OCI-LY3 (cell line): ENCODE data around the gene ADRB2.

ENCODE experiments used
- CTCF ChIP-seq: fragments of 200-600, 300-600 bp; sonication (generic); IDR thresholded peaks from 2 replicates; pipeline ENCODE4 v1.5.1; 2014; ENCODE audit warnings: antibody characterized with exemption, low read length, low read depth
- EZH2phosphoT487 ChIP-seq: fragments of 200-600 bp; shearing (Covaris generic); IDR thresholded peaks from 2 replicates; pipeline ENCODE4 v1.6.1; 2018; ENCODE audit warnings: antibody characterized with exemption, mixed run types, low read depth

DNA sequence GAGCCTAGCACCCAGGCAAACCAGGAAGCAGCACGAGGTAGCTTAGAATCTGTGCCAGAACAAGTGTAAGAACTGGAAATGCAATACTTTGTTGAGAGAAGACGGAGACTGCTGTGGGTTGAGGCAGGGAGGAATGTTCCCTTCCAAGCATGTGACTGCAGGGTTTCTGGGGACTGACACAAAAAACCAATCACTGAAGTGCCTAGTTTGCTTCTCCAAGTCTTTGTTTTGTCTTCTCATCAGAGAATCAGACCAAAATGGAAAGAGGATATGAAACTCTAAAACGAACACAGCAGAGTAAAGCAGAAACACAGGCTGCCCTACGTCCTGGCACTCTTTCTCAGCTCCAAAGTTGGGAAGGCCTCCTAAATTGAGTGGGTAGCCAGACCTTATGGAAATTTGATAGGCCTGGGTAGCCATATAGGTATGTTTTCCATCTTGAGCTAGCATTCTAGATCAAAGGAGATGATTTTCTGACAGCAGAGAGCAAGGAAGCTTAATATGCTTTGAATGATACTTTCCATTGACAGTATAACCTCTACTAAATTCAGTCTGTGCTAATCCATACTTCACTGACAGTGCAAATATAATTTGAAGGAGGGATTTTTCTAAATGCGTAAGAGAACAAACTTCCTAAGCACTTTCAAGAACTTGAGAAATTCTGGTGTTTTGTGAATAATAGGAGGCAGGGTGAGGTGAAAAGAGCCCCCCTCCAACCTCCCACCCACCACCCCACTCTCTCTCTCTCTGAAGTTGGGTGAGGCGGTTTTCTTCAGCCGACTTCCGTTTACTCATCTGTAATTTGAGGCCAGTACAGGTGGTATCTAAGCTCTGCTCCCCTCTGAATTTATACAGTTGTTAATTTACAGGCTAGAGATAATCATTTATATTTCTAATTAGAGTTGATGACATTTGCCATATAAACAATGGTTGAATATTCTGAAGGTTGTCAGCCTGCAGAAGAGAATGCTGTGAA lies 5.5 kb downstream of the ADRB2 start:
- TF ChIP-seq CTCF (no peak), EZH2phosphoT487 (no peak)
